Omental fat pad (tissue), 4 donors: ENCODE data around the gene WBP2. TPM values are rescaled to one million over a fixed set of nuclear protein-coding genes. Genes with fewer than 3 reads are reported as not detected.
A peak's percentile ranks its signal among the peaks of the same experiment; 100 is the strongest.

Experiments
- ATAC-seq: fragments of 150-250 bp; one replicate; pipeline ENCODE4 v1.9.1; 2016; ENCODE audit warnings: mild to moderate bottlenecking, moderate library complexity; ENCODE audit not compliant: low FRiP score
- DNase-seq: peaks from one replicate; pipeline ENCODE4 v3.0.0-alpha.2; 2019; ENCODE audit warnings: low spot score
- total RNA-seq, 4 donors: library from RNA; depleted of rRNA; stranded (reverse); fragments of >200 nt; gene quantifications; one replicate each; pipeline ENCODE4 v1.1.0, GENCODE V29; 2016
- TF ChIP-seq, protein P1 (sequence below), 3 donors: fragments of 450-650 bp; IDR thresholded peaks; one replicate each; pipeline ENCODE4 v1.5.1; 2016 to 2017; ENCODE audit warnings: antibody characterized with exemption in 3 of 3, mild to moderate bottlenecking in 3 of 3, moderate library complexity in 2 of 3

WBP2 gene
- total RNA-seq, 4 donors from 2014 or later = 43.1 to 72.3 (median 50.2) TPM

DNA sequence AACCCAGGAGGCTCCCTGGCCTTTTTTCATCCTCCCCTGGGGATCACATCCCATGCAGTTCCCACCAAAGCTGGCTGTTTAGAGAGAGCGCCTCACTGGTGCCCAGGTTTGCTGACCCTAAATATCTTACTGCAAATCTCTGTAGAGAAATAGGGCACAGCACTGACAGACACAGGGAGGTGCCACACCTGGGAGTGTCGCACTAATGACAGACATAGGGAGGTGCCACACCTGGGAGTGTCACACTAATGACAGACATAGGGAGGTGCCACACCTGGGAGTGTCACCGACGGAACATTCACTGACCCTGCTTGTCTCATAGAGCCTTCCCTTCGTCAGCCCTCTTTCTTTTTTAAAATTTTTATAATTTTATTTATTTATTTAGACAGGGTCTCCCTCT is 44.9 kb downstream of the WBP2 start:
- TF ChIP-seq, protein P1, sequence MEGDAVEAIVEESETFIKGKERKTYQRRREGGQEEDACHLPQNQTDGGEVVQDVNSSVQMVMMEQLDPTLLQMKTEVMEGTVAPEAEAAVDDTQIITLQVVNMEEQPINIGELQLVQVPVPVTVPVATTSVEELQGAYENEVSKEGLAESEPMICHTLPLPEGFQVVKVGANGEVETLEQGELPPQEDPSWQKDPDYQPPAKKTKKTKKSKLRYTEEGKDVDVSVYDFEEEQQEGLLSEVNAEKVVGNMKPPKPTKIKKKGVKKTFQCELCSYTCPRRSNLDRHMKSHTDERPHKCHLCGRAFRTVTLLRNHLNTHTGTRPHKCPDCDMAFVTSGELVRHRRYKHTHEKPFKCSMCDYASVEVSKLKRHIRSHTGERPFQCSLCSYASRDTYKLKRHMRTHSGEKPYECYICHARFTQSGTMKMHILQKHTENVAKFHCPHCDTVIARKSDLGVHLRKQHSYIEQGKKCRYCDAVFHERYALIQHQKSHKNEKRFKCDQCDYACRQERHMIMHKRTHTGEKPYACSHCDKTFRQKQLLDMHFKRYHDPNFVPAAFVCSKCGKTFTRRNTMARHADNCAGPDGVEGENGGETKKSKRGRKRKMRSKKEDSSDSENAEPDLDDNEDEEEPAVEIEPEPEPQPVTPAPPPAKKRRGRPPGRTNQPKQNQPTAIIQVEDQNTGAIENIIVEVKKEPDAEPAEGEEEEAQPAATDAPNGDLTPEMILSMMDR (IDR thresholded peaks at IDR 0.05) = no peak
- no peak for ATAC-seq
- DNase-seq = no peak

GRCh38 chr17:75809631-75810111 is 45.5 kb downstream of the WBP2 start:
- ATAC-seq (no peak), DNase-seq (no peak)
- TF ChIP-seq, protein P1 (IDR thresholded peaks at IDR 0.05) = no peak

- no peak for DNase-seq
- peak; percentile 57 for ATAC-seq
- TF ChIP-seq, protein P1 (IDR thresholded peaks at IDR 0.05) = no peak
Observed at GRCh38 chr17:75808905-75809621, 46.1 kb downstream of the WBP2 start.

- ATAC-seq = no peak
- no peak for DNase-seq
- TF ChIP-seq, protein P1 (IDR thresholded peaks at IDR 0.05) = no peak
Observed at GRCh38 chr17:75808549-75808904, 46.6 kb downstream of the WBP2 start.

DNA sequence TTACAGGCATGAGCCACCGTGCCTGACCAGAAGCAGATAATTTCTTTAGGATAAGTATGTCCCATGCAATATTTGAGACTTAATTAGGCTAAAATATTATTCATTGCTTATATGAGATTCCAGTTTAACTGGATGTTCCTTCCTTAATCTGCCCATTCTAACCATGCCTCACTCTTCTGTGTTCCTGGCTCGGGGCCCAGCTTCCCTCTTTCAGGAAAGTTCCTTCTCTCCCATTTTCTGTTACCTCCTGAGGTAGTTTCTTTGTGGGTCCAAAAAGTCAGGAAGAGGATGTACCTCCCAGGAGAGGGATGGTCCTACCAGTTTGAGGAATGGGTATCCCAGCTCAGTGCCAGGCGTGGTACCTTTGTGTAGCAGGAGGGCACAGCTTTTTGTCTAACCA is 47.3 kb downstream of the WBP2 start:
- ATAC-seq (no peak), DNase-seq (no peak)
- TF ChIP-seq, protein P1 (IDR thresholded peaks at IDR 0.05) = no peak

DNA sequence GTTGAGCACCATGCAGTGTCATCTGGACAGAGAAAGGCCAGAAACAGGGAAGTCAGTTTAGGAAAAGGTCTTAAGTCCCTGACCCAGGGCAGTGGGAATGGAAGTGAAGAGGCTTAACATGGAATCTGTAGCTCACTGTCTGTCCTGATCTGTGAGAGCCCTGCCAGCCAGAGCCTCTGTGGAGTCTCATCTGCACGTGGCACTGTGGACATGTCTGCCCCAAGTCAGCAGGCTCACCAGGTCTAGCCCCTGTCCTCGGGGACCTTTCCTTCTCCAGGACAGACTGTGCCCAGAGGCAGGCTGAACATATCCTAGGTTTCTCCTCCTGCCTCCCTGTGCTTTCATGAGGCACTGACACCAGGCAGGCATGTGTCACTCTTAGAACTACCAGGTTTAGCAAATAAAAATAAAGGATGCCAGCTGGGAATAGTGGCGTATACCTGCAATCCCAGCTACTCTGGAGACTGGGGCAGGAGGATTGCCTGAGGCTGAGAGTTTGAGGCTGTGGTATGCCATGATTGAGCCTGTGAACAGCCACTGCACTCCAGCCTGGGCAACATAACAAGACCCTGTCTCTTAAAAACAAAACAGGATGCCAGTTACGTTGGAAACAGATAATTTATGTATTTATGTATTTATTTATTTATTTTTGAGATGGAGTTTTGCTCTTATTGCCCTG is 48.2 kb downstream of the WBP2 start:
- TF ChIP-seq, protein P1 (IDR thresholded peaks at IDR 0.05) = no peak
- ATAC-seq (no peak), DNase-seq (no peak)

DNA sequence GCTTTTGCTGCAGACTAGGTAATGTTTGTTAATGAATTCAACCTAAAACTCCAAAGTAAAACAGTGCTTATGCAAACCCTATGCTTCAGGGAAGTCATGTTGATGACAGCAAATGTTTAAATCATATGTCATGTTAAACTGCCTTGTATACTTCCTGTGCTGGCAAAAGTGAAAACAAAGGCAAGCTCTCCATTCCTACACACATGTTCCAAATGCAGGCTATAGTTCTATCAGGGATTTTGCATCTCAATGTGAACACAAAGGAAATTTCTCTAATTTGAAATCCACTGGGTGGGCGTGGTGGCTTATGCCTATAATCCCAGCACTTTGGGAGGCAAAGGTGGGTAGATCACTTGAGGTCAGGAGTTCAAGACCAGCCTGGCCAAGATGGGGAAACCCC is 51.3 kb downstream of the WBP2 start:
- DNase-seq (no peak), ATAC-seq (no peak)
- TF ChIP-seq, protein P1 (IDR thresholded peaks at IDR 0.05) = no peak
